ENCODE measurements around the gene FGF14.
"Not testable (repeated sequence)": the region's sequence is repeated elsewhere in the genome, so short reads cannot be mapped to it uniquely, and the experiment has no call there.

FGF14 gene

GRCh38 chr13:102122147-102122546, 279.7 kb downstream of the FGF14 start:
- DNase-seq: no peak

DNA sequence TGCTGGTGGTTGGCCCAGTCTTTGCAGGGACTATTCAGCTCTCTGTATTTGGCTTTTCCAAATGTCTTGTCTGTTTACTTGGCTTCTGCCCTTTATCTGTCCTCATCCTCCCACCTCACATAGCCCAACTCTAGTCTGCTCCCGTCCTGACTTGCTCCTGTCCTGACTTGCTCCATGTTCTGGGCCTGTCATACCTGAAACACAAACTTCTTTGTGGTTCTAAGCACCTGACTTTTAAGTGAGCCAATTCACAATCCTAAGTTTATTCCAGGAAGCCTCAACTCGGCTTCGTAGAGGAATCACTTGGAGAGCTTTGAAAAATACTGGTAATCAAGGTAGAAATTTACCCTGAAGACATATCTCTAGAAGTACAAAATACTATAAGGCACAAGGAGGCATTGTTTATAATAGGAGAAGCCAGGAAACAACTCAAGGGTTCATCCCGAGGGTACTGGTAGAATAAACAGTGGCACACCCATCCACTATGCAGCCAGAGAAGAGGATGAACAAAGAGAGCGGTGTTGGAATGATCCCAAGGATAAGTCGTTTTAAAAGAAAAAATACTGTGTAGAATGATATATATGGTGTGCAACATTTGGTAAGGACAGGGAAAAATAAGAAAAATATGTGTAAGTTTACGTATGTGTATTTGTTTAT, 284.5 kb downstream of the FGF14 start:
- no peak for DNase-seq

DNA sequence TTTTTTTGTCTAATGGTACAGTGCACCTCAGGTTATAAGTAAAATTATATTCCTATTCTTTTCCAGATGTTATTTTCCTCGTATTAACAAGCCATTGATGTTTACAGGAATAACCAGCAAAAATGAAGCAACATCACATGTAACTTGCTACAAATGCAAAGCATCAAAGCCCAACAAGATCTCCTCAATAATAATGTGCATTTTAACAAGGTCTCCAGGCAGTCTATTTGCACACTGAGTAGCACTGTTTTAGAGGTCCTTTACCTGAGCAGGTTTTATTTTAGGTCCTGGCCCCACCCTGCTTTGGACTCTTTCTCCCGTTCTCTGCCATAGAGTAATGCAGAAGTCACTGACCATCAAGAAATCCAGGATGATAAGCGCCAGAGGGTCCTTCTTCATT, 298.4 kb downstream of the FGF14 start:
- DNase-seq: no peak

- DNase-seq: peak in 1 of 2 experiments; percentile 46
Observed at GRCh38 chr13:102100234-102100633, 301.6 kb downstream of the FGF14 start.

DNA sequence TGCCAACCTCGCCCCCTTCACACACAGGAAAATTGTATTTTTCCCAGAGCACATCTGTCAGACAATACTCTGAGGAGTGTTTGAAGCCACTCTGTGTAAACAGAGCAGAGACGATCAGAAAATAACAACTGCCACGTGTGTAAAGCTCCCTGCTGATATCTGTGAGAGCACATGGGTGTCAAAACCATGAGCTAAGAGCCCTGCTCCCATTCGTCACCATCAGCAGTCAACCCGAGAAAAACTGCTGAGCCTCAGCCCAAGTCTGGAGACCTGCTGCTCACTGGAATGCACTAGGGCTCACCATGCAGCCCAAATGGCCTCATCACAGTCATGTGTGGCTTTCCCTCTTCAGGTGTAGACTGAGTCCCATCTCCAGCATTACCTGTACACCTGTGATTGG, 304.1 kb downstream of the FGF14 start:
- no peak for DNase-seq

GRCh38 chr13:102093288-102093687, 308.6 kb downstream of the FGF14 start:
- DNase-seq: not testable (repeated sequence)

DNA sequence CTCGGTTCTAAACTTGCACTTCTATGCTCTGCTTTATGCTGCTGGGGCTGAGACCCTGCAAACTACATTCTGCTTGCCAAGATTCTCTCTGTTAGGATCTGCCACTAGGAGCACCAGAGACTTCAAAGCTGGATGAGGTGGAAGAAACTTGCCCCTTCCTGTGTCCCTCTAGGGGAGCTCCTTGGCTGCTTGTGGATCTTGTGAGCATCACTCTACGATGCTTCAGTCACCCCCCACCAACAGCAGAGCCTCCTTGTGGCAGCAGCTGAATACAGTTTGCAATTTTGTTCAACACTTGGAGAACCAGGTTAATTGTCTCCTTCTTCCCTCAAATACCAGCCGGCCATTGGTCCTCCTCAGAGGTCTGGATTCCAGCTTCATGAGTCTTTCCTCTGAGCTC, 310.6 kb downstream of the FGF14 start:
- DNase-seq: no peak

- DNase-seq: peak; percentile 56 to 76
Observed at GRCh38 chr13:102090532-102090931, 311.3 kb downstream of the FGF14 start.

- DNase-seq: no peak
Observed at GRCh38 chr13:102089722-102090121, 312.1 kb downstream of the FGF14 start.

- no peak for DNase-seq
Observed at GRCh38 chr13:102089177-102089576, 312.7 kb downstream of the FGF14 start.

DNA sequence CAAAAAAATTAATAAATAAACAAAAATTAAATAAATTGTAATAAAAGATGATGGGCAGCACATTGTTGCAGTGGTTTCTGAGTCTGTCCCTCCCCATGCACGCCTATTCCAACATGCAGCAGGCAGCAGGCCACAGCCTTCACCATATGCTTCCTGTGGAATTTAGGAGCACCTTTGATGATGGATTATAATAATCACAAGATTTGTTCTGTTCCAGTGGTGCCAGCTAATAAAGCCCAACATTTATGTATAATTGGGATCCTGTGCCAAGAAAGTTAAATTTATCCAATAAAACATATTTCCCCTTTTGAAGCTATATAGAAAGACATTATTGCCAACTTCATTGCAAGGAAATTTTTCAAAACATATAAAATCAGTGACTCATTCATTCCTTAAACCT, 328.6 kb downstream of the FGF14 start:
- no peak for DNase-seq

- DNase-seq: no peak
Observed at GRCh38 chr13:102071711-102072110, 330.1 kb downstream of the FGF14 start.

- not testable (repeated sequence) for DNase-seq
Observed at GRCh38 chr13:102068323-102068722, 333.5 kb downstream of the FGF14 start.

GRCh38 chr13:102055090-102055779, 346.6 kb downstream of the FGF14 start:
- DNase-seq: no peak

GRCh38 chr13:102049853-102050252, 352.0 kb downstream of the FGF14 start:
- DNase-seq: no peak

GRCh38 chr13:102045731-102046130, 356.1 kb downstream of the FGF14 start:
- DNase-seq: no peak

DNA sequence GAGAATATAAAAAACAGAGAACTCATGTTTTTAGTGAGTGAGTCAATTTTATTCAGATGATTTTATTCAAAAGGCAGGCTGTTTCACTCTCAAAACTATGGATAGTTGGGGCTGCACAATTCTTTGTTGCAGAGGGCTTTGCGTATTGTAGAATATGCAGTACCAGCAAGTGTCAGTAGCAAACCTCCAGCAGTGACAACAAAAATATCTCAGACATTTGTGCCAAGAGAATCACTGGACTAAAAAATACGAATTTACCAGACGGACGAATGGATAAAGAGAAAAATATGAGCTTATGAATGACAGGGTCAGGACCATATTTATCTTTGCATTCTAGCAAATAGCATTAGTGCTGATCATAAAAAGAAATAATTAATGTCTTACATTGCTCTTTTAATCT, 359.1 kb downstream of the FGF14 start:
- peak; percentile 6 to 52 for DNase-seq

GRCh38 chr13:102041544-102041943, 360.3 kb downstream of the FGF14 start:
- DNase-seq: no peak

DNA sequence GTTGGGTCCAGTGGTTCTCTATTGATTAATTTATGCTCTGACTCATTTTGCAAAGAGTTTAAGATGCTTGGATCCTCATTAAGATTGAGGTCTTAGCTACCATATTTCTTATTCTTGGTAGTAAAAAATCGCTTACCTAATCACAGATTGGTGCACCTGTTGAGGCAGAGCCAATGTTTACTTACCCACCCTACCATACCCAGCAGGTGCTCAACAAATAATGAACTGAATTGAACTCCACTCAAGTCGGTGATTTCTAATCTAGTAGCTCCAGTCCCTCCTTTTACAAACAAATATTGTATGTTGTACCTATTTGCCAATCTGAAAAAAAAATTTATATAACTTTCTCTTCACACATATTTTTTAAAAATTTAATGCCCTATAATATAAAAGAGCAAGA, 361.0 kb downstream of the FGF14 start:
- no peak for DNase-seq

DNA sequence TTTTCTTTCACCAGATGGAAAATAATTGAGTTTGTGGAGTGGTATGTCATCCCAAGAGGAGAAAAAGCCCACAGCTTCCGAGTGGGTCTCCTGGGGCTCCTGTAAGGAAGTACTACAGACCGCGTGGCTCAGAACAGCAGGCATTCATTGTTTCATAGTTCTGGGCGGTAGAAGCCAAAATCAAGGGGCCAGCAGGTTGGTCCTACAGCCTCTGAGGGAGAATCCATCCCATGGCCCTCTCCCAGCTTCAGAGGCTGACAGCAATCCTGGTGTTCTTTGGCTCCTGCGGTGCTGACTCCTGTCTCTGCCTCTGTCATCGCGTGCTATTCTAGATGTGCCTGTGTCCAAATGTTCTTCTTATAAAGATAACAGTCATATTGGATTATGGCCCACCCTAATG, 362.6 kb downstream of the FGF14 start:
- DNase-seq: peak in 1 of 2 experiments; percentile 9

DNA sequence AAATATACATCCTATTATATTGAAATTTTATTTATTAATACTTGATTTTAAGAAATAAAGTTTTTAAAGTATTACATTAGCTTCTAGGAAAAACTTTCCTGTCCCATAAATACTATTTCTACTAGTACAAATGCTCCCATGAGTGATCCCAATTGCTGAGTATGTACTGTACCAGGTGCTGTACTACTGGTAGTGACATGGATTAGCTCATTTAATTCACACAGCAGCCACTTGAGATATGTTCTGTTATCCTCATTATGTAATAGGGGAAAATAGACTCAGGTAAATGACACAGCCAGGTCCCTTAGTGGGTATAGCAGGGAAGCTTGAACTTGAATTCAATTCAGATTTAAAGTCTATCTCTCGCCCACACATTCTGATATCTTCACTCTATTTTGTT, 363.1 kb downstream of the FGF14 start:
- no peak for DNase-seq

GRCh38 chr13:102035969-102036368, 365.9 kb downstream of the FGF14 start:
- no peak for DNase-seq

GRCh38 chr13:102033857-102034331, 368.0 kb downstream of the FGF14 start:
- DNase-seq: no peak

GRCh38 chr13:102033386-102033785, 368.5 kb downstream of the FGF14 start:
- no peak for DNase-seq

- no peak for DNase-seq
Observed at GRCh38 chr13:102028868-102029267, 373.0 kb downstream of the FGF14 start.

All from cerebellar nuclear complex (tissue), 1 donor.